Body of pancreas (tissue), 4 donors: ENCODE data around the gene RASEF.

Experiments
- CTCF ChIP-seq, 7 experiments: fragments of 450-650 bp in 4 of 7; fragments of 200-600 bp in 3 of 7; sonication (generic) in 3 of 7; IDR thresholded peaks; one replicate each; pipeline ENCODE4 v1.5.1; 2016 to 2019; ENCODE audit warnings: antibody characterized with exemption in 7 of 7
- POLR2A ChIP-seq, 3 donors: fragments of 450-650 bp; IDR thresholded peaks; one replicate each; pipeline ENCODE4 v1.6.1; 2016; ENCODE audit warnings: antibody characterized with exemption in 3 of 3, mild to moderate bottlenecking in 2 of 3

DNA sequence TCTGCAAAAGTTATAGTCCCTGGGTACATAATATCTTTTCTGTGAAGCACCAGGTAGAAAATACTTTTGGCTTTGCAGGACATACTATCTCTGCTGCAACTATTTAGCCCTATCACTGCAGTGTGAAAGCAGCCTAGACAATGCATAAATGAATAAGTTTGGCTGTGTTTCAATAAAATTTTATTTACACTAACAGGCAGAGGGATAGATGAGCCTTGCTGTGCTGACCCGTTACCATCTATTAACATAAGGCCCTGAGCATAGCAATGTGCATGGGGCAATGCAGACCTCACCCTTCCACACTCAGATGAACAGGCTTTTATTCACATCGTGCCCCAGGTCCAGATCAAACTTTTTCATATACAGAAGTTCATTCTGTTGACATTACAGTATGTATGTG is 27.8 kb downstream of the RASEF start:
- TF ChIP-seq CTCF (IDR thresholded peaks at IDR 0.05) (no peak), POLR2A (IDR thresholded peaks at IDR 0.05) (no peak)
